ENCODE data around the gene PUSL1. TPM values are rescaled to one million over a fixed set of nuclear protein-coding genes. Genes with fewer than 3 reads are reported as not detected.

PUSL1 gene
- total RNA-seq, 2 experiments from 2014 or later: 31.3 to 57.1 TPM

- no peak overlapping the region for H2AFZ ChIP-seq (ENCODE audit: low read length)
- POLR2A ChIA-PET: interaction anchor here (0.6 to 1.4 kb wide), 4 partner anchors 12 to 376 kb away, joined by 3 to 6 read pairs (median 4); no protein-coding TSS in a partner anchor
- intact Hi-C loops (cut with micrococcal nuclease; ENCODE audit: unreplicated experiment): loop anchor here (1.0 kb wide), 1 partner anchor 157 kb away; the partner anchor contains the start of gene C1orf159
Measured at GRCh38 chr1:1273209-1273511, 35.2 kb upstream of the PUSL1 start.

GRCh38 chr1:1273512-1274298 is 34.7 kb upstream of the PUSL1 start, which contains the start of gene UBE2J2:
Gene UBE2J2 (minus strand): TSS chr1:1273854. CDS start chr1:1267992, 5,862 bp downstream.
- Histone ChIP-seq H3K36me3 (ENCODE audit: insufficient read depth, low read length) (peaks cover 29% of the 10 kb centered on the region), H4K20me1 (ENCODE audit: insufficient read depth, low read length) (0 out of 2 replicates have a peak, but pooled peaks cover 12% of the 10 kb centered on the region), H3K9me3 (ENCODE audit: low read length) (no peaks in the 10 kb centered on the region), H3K27ac (ENCODE audit: low read depth, low read length, poor library complexity, severe bottlenecking) (peak within 1 kb of the TSS; percentile 12), H3K4me2 (ENCODE audit: low read length) (peak within 1 kb of the TSS; percentile 84), H3K4me3 (ENCODE audit: low read depth, low read length, poor library complexity, severe bottlenecking) (peak within 1 kb of the TSS; percentile 94), H3K79me2 (ENCODE audit: insufficient read depth, low read depth, low read length) (peaks cover 39% of the 10 kb centered on the region), H2AFZ (ENCODE audit: low read length) (peak within 1 kb of the TSS; percentile 77; the same call in 1 of the 2 replicates), H3K4me1 (ENCODE audit: insufficient read depth, low read length, poor library complexity, severe bottlenecking) (peaks cover 26% of the 10 kb centered on the region), H3K9me2 (ENCODE audit: insufficient read depth, low read length) (no peaks in the 10 kb centered on the region)
- peak; percentile 94 for DNase-seq (ENCODE audit: low spot score)
- POLR2A ChIA-PET: interaction anchor here (0.6 to 1.4 kb wide), 4 partner anchors 13 to 376 kb away, joined by 3 to 6 read pairs (median 4); no protein-coding TSS in a partner anchor
- intact Hi-C loops (cut with micrococcal nuclease; ENCODE audit: unreplicated experiment): loop anchor here (1.0 kb wide), 1 partner anchor 157 kb away; the partner anchor contains the start of gene C1orf159
- BruUV-seq (replicated peaks): no TSS peak
- TF ChIP-seq CTCF (conservative IDR thresholded peaks at IDR 0.05; ENCODE audit: low read length) (no peak), EZH2phosphoT487 (IDR thresholded peaks at IDR 0.05; ENCODE audit: borderline replicate concordance, low read depth, low read length) (no peak)
- CTCF ChIA-PET (ENCODE audit: unreplicated experiment): interaction anchor here (0.5 to 0.9 kb wide), 3 partner anchors 17 to 197 kb away, joined by 3 to 11 read pairs (median 8); no protein-coding TSS in a partner anchor

More at GRCh38 chr1:1273209-1273511, 35.2 kb upstream of the PUSL1 start:
- Histone ChIP-seq H3K36me3 (ENCODE audit: insufficient read depth, low read length) (peaks cover 35% of the 10 kb centered on the region), H3K9me2 (ENCODE audit: insufficient read depth, low read length) (no peaks in the 10 kb centered on the region), H3K79me2 (ENCODE audit: insufficient read depth, low read depth, low read length) (peaks cover 39% of the 10 kb centered on the region), H3K4me1 (ENCODE audit: insufficient read depth, low read length, poor library complexity, severe bottlenecking) (peaks cover 26% of the 10 kb centered on the region), H3K4me3 (ENCODE audit: low read depth, low read length, poor library complexity, severe bottlenecking) (peak overlapping the region; percentile 94), H3K4me2 (ENCODE audit: low read length) (peak overlapping the region; percentile 84), H3K9me3 (ENCODE audit: low read length) (no peaks in the 10 kb centered on the region), H3K27ac (ENCODE audit: low read depth, low read length, poor library complexity, severe bottlenecking) (peak overlapping the region; percentile 12), H4K20me1 (ENCODE audit: insufficient read depth, low read length) (0 out of 2 replicates have a peak, but pooled peaks cover 12% of the 10 kb centered on the region)
- CTCF ChIA-PET (ENCODE audit: unreplicated experiment): interaction anchor here (0.5 to 0.9 kb wide), 3 partner anchors 16 to 198 kb away, joined by 3 to 11 read pairs (median 8); no protein-coding TSS in a partner anchor
- no peak for DNase-seq (ENCODE audit: low spot score)
- no TSS peak for BruUV-seq (replicated peaks)
- TF ChIP-seq EZH2phosphoT487 (IDR thresholded peaks at IDR 0.05; ENCODE audit: borderline replicate concordance, low read depth, low read length) (no peak), CTCF (conservative IDR thresholded peaks at IDR 0.05; ENCODE audit: low read length) (no peak)
